ENCODE measurements around the gene OR52A1.
"Not testable (repeated sequence)": the region's sequence is repeated elsewhere in the genome, so short reads cannot be mapped to it uniquely, and the experiment has no call there.

OR52A1 gene

DNA sequence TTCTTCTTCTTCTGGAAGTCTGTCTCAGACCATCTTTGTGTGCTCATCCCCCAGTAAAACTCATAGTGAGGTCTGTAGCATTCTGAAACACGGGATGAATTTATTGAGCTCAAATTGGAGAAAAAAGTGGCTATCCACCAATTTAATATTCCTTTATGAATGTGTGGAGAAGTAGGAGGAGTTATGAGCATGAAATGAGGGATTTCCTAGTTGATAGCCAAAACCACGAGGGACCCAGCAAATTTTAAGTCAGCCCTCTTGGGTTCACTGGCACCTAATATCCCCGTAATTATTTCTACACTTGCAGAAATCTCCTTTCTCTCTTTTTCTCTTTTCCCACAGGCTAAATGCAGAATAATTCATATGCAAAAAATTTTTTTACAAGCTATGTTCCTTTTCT is at the start of gene OR52A1:
OR52A1 (minus strand) TSS at position 101 of the 400 bp plus-strand sequence. CDS start 2,388 bp downstream, outside the sequence.
- DNase-seq, result no peak

DNA sequence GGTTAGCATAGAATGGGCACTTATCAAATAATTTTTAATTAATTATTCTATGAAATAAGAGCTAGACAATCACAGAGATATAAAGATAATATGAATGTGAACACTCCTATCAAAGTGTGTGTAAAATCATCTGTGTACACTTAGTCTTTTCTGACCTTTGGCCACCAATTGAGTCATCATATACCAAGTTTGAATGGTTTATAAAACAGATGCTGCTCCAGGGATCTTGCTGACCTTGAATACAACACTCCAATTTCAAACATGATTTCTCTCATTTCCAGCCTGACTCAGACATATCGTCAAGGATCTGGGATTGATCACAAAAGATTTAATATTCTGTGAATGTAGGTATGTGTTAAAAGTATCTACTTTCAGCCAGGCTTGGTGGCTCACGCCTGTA is 48.8 kb upstream of the OR52A1 start:
- no peak for DNase-seq

DNA sequence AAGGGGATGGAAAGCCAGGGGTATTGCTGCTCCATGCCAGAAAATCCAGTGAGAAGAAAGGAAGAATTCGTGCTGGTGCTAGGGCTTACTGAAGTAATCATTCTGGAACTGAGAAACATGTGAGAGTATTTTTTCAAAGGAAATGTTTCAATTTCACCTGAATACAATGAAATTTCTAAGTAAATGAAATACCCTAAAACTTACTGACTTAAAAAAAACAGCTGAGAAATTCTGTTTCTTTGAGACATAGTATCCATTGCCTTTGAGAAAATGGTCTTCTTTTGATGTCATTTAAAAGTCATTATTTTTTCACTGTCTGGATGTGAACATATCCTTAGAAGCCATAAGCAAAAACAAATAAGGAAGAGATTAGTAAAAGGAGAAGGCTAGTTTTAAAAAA is 46.0 kb upstream of the OR52A1 start, which contains the start of gene OR51V1:
OR51V1 (minus strand) TSS at position 101 of the 400 bp plus-strand sequence; CDS start at position 101, 0 bp downstream.
- no peak for DNase-seq

- DNase-seq, result peak; percentile 27
These were observed 43.7 kb upstream of the OR52A1 start for GRCh38 chr11:5198285-5198684.

DNA sequence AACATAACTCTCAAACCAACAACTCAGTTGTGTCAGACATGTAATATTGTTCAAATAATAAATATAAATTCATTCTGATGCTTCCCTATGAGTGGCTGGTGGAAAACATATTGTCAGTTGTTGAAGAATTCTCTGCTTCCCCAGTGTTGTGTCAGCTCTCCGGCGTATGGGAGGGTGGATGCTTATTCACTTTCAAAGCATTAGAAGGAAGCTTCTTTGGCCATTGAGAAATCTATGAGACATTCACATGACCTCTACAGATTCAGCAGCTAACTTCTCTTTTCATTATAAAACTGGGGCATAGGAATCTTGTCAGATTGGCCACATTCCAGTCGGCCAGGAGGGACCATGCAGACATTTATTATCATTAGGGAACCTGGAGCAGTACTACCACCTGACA is 43.0 kb upstream of the OR52A1 start:
- peak; percentile 86 for DNase-seq

DNA sequence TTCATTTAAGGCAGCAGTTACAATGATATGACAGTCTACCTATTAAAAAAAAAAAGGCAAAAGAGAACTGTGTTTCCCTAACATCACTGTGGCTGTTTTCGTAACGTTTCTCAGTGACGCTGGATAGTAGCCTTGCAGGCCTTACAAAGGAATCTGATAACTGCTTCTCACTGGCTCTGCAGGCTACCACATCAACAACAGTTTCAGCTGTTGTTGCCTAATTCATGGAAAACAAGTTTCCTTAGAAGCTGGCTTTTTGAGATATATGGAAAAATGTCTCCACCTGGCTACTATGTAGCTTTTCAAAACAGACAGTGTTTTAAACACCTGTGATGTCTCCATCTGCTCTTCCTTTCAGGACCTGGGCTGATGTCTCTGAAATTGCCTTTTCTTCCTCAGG is 42.2 kb upstream of the OR52A1 start:
- no peak for DNase-seq

DNA sequence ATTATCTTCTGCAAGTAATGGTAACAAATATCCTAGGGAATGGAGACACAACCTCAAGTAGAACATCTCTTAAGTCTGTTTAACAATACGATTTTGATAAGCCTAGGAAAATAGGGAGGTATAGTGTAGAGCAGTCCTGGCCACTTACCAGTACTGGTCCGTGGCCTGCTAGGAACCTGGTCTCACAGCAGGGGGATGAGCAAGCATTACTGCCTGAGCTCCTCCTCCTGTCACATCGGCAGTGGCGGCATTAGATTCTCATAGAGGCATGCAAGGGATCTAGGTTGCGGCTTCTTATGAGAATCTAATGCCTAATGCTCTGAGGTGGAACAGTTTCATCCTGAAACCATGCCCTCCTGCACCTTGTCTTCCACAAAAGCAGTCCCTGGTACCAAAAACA is 41.5 kb upstream of the OR52A1 start:
- DNase-seq, result no peak

DNA sequence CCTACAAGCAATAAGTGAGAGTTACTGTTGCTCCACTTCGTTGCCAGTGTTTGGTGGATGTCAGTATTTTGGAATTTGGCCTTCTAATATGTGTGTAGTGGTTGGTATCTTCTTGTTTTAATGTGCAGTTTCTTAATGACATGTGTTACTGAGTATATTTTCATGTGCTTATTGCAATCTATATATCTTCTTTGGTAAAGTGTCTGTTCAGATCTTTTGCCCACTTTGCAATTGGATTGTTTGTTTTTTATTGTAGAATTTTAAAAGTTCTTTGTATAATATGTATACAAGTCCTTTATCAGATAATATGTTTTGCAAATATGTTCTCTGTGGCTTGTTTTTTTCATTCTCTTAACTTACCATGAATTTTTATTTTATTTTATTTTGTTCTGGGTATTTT is 38.2 kb upstream of the OR52A1 start:
- no peak for DNase-seq

DNA sequence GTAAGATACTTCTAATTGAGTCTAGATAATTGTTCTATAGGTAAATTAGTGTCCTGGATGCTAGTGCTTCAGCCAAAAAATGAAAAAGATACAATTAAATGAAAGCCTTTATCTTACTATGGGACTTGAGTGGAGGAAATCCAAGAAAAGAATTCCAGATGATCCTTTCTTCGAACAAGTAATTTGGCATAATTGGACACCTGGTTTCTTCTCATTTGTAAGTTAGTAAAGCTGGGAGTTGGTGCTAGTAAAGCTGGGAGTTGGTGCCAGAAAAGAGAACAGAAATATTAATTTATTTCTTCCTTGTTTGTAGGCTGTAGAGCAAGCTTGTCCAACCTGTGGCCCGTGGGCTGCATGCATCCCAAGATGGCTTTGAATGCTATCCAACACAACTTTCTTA is 33.6 kb upstream of the OR52A1 start:
- no peak for DNase-seq

DNA sequence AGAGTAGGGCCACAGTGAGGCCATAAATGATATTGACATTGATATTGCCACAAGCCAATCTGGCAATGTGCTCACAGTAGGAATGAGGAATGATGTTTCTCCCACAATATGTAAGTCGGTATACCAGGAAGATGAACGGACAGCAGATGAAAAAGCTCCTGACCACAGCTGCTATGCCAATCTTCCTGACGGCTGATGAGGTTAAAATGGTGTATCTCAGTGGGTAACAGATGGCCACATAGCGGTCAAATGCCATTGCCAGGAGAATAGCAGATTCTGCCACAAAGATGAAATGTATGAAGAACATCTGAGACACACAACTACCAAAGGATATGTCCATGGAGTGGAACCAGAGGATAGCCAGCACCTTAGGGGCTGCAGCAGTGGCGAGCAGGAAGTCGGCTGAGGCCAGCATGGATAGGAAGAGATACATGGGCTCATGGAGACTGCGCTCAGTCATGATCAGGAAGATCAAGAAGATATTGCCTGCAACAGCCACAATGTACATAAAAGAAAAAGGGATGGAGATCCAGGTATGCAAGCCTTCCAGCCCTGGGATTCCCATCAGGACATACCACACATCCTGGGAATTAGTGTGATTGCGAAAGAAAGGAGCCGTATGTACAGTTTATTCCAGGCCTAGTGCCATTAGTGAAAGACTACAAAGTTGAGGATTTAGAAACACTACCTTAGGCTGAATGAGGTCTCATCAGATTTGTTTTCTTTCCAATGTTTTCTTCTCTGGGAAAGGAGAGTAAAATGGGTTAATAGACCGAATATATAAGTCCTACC is 23.7 kb upstream of the OR52A1 start:
- no peak for DNase-seq

GRCh38 chr11:5174934-5175333 is 20.4 kb upstream of the OR52A1 start:
- DNase-seq, result no peak

DNA sequence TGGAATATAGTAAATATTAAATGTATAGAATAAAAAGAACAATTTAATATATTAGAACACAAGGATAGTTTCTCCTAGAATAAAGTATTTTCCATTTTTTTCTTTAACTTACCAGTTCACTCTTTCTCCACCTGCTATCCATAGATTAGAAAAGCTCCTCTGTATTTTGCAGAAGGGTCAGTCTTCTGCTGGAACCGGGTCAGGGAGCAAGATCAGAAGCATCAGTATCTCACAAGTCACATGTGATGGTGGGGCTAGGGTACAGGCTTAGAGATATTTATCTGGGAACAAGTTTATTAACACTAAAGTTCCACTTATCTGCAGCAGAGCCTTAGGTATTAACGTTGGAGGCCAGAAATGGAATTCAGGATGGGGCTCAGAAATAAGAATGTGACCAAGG is 17.3 kb upstream of the OR52A1 start:
- DNase-seq, result no peak

DNA sequence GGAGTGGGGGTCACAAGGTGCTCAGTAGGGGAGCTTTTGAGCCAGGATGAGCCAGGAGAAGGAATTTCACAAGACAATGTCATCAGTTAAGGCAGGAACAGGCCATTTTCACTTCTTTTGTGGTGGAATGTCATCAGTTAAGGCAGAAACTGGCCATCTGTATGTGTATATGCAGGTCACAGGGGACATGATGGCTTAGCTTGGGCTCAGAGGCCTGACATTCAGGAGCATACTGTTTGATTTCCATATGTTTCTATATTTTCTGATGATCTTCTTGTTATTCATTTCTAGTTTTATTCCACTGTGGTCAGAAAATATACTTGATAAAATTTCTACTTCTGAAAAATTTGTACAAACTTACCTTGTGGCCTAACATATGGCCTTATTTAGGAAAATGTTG is 11.3 kb upstream of the OR52A1 start:
- DNase-seq, result not testable (repeated sequence)

DNA sequence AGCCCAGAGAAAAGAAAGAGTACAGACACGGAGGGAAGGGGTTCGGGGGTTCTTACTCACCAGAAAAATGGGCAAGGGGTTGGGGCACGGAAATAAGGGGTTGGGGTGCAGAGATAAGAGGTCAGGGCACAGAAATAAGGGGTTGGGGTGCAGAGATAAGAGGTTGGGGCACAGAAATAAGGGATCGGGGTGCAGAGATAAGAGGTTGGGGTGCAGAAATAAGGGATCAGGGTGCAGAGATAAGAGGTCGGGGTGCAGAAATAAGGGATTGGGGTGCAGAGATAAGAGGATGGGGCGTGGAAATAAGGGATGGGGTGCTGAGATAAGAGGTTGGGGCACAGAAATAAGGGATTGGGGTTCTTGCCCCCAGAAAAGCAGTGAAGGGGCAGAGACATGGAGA is 10.2 kb upstream of the OR52A1 start:
- not testable (repeated sequence) for DNase-seq

DNA sequence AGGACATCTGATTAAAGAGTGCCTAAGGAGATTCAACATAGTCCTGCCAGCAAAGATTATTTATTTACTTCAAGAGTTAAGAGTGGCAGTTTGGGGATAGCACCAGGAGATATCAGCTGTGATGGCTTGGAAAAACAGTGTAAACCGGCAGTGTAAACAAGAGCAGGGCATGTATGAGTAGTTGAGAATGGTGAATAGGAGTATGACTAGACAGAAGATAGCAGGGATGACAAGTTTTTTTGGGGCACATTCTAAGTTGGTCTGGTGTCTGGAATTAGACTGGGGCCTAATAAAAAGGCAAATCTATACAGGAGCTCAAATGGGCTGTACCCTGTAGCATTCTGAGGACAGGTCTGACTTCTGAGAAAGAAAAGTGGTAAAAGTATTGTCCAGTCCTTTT is 6.5 kb upstream of the OR52A1 start:
- not testable (repeated sequence) for DNase-seq

GRCh38 chr11:5160217-5160616 is 5.7 kb upstream of the OR52A1 start:
- DNase-seq, result not testable (repeated sequence)

GRCh38 chr11:5159806-5160205 is 5.2 kb upstream of the OR52A1 start:
- no peak for DNase-seq

DNA sequence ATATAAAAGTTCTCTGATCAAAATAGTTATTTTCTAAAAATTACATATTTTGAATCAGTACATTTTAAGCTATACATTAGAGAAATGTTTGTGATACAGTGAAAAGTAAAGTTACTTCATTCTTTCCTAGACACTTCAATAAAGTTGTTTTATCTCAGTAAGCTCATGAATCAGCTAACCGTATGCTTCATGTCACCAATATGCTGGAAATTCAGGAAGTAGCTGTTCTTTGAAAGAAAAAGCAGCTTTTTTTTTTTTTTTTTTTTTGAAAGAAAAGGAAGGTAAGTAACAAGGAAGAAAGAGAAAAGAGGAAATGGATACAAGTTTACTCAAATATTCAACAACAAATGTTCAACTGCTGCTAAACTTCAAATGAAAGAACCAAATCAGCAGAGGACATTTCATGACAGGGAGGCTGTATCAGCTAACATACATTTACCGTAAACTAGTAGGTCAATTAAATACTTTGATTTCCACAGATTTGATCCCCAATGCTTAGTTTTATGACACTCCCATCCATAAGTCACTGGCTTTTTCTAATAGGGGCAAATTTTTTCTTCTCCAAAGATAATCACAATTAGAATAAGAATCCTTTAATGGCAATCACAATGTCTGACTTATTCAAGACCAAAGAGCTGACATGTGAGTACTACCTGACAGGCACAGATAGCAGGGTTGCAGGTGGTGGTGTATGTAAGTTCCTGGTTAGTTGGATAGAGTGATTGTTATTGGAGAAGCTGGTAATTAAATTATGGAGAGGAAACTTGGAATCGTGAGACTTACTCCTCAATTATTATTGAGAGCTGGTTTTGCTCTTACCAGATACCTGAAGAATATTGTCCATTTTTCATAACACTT is 754 bp downstream of the OR52A1 start:
- DNase-seq, result peak; percentile 87

- peak; percentile 96 for DNase-seq
These were observed 2.8 kb downstream of the OR52A1 start for GRCh38 chr11:5151713-5152153.

GRCh38 chr11:5144206-5144605 is 10.4 kb downstream of the OR52A1 start:
- not testable (repeated sequence) for DNase-seq

DNA sequence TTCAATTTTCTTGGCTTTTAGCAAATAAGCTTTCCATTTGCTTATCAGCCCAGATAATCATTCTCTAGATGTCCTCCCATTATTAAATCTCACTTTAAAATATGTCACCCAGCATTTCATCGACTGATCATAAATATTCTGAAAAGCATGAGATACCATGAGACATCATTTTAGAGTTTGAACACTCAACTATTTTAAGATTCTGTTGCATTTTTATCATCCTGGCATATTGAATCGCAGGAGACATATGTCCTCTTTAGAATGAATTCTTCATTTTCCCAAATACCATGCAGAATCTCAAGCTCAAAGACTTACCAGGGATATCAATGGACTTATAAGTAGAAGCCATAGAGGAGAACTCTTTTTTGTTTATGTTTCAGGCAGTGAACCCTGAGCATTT is 16.6 kb downstream of the OR52A1 start, which contains the start of gene OR52A5:
OR52A5 (minus strand) TSS at position 361 of the 400 bp plus-strand sequence. CDS start 5,714 bp downstream, outside the sequence.
- DNase-seq, result no peak

DNA sequence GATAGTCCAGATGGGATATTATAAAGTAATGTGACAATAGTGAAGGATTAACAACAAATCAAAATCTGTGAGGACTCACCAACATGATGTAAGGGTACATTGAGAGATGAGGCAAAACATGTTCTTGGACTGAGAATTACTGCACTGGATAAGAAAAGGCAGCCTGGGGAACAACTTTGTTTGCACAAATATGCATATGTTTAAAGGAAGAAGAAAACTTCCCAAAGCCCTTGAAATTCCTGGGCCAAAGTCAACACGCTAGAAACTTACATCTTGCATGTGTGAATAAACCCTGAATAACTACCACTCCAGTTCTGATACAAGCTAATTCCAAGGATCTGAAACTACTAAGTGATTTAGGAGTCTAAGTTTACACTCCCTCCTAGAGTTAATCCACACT is 17.5 kb downstream of the OR52A1 start:
- no peak for DNase-seq

- DNase-seq, result no peak
These were observed 18.3 kb downstream of the OR52A1 start for GRCh38 chr11:5136261-5136660.
